ENCODE measurements around the gene CARD10.

GRCh38 chr22:37496651-37497050 lies 22.6 kb downstream of the CARD10 start:
- TF ChIP-seq POLR2AphosphoS5 (IDR thresholded peaks at IDR 0.05) (no peak), CTCF (IDR thresholded peaks at IDR 0.05) (no peak)

All from esophagus muscularis mucosa (tissue), 3 donors.